Peyer's patch (tissue), 4 donors: ENCODE data around the gene CNTNAP5.

Source experiments
- POLR2A ChIP-seq, 2 donors: fragments of 450-650 bp; IDR thresholded peaks; one replicate each; pipeline ENCODE4 v1.5.1; 2017; ENCODE audit warnings: antibody characterized with exemption in 2 of 2, mild to moderate bottlenecking in 2 of 2, moderate library complexity in 2 of 2
- TF ChIP-seq, protein P1 (sequence below), 6 experiments: fragments of 450-650 bp in 4 of 6; fragments of 200-600 bp in 2 of 6; sonication (generic) in 1 of 6; IDR thresholded peaks; one replicate each; pipeline ENCODE4 v1.5.1; 2017 to 2019; ENCODE audit warnings: antibody characterized with exemption in 6 of 6, mild to moderate bottlenecking in 3 of 6, moderate library complexity in 1 of 6

DNA sequence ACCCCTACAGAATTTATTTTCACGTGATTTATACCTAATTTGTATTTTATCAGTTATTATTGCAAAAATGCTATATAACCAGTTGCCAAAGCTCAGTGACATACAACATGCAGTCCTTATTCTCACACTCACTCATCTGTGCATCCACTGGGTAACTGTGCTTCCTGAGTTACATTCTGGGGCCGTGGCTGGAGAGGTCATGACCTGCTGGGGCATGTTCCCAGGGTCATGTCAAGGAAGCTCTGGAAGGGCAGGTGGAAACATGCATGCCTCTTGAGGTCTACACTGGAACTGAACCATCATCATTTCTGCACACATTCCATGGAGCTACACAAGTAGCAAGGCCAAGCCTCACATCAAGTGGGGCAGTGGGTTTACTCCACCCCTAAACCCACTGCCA, 715.5 kb downstream of the CNTNAP5 start:
- TF ChIP-seq POLR2A (IDR thresholded peaks at IDR 0.05): no peak
- TF ChIP-seq, protein P1, sequence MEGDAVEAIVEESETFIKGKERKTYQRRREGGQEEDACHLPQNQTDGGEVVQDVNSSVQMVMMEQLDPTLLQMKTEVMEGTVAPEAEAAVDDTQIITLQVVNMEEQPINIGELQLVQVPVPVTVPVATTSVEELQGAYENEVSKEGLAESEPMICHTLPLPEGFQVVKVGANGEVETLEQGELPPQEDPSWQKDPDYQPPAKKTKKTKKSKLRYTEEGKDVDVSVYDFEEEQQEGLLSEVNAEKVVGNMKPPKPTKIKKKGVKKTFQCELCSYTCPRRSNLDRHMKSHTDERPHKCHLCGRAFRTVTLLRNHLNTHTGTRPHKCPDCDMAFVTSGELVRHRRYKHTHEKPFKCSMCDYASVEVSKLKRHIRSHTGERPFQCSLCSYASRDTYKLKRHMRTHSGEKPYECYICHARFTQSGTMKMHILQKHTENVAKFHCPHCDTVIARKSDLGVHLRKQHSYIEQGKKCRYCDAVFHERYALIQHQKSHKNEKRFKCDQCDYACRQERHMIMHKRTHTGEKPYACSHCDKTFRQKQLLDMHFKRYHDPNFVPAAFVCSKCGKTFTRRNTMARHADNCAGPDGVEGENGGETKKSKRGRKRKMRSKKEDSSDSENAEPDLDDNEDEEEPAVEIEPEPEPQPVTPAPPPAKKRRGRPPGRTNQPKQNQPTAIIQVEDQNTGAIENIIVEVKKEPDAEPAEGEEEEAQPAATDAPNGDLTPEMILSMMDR (IDR thresholded peaks at IDR 0.05): no peak
